Activated B cell treated with CpG ODN at 0.5 μM for 24 hours (primary cell): ENCODE results near the gene ALCAM. TPM values are rescaled to one million over a fixed set of nuclear protein-coding genes. Genes with fewer than 3 reads are reported as not detected.
A peak's percentile ranks its signal among the peaks of the same experiment; 100 is the strongest.

Source experiments
- ATAC-seq: fragments of 200-7000 bp; cut with Tn5 transposase; one replicate; pipeline ENCODE4 v1.10.0; 2021; ENCODE audit warnings: low read depth, mild to moderate bottlenecking, moderate library complexity
- CTCF ChIA-PET: fragments of 350-600 bp; sonication (Branson Sonifier 250); formaldehyde crosslinking; loops from one replicate; lab custom pipeline; 2021; ENCODE audit warnings: antibody characterized with exemption; lab: Charles Lee
- POLR2A ChIA-PET: fragments of 350-600 bp; sonication (Branson Sonifier 250); formaldehyde crosslinking; loops from one replicate; lab custom pipeline; 2021; ENCODE audit warnings: antibody characterized with exemption; lab: Charles Lee
- DNase-seq: peaks from one replicate; pipeline ENCODE4 v3.0.0; 2022
- H3K27ac Mint-ChIP-seq: one replicate; pipeline ENCODE4 v1.8.0; 2020; ENCODE audit warnings: mixed read lengths
- H3K27me3 Mint-ChIP-seq: one replicate; pipeline ENCODE4 v1.8.0; 2021; ENCODE audit warnings: mixed read lengths
- H3K36me3 Mint-ChIP-seq: one replicate; pipeline ENCODE4 v1.8.0; 2021; ENCODE audit warnings: low read depth, mixed read lengths
- H3K4me1 Mint-ChIP-seq: one replicate; pipeline ENCODE4 v1.8.0; 2021; ENCODE audit warnings: mixed read lengths
- H3K4me3 Mint-ChIP-seq: one replicate; pipeline ENCODE4 v1.8.0; 2020; ENCODE audit warnings: mild to moderate bottlenecking, mixed read lengths
- H3K9me3 Mint-ChIP-seq: one replicate; pipeline ENCODE4 v1.8.0; 2020; ENCODE audit warnings: mixed read lengths
- intact Hi-C: fragments of 100-400 bp; cut with micrococcal nuclease; formaldehyde crosslinking; loops from one replicate; pipeline ENCODE4 v1.15.1; 2024
- total RNA-seq: library from RNA; stranded (reverse); gene quantifications from 2 replicates; pipeline ENCODE4 v1.2.3, GENCODE V29; 2022
- TF ChIP-seq, protein P1 (sequence below): fragments of 200-600 bp; IDR thresholded peaks from one replicate; pipeline ENCODE4 v1.8.0; 2022; ENCODE audit warnings: antibody characterized with exemption, mild to moderate bottlenecking

The ALCAM gene
- total RNA-seq, 1 donor from 2014 or later: 28.5 TPM

GRCh38 chr3:105364128-105364527, 2.6 kb upstream of the ALCAM start:
- Mint-ChIP-seq H3K9me3 (no peaks in the 10 kb centered on the region), H3K27ac (no peak overlapping the region), H3K4me3 (no peak overlapping the region), H3K4me1 (peaks cover 30% of the 10 kb centered on the region), H3K36me3 (peaks cover 20% of the 10 kb centered on the region), H3K27me3 (no peaks in the 10 kb centered on the region)
- TF ChIP-seq, protein P1, sequence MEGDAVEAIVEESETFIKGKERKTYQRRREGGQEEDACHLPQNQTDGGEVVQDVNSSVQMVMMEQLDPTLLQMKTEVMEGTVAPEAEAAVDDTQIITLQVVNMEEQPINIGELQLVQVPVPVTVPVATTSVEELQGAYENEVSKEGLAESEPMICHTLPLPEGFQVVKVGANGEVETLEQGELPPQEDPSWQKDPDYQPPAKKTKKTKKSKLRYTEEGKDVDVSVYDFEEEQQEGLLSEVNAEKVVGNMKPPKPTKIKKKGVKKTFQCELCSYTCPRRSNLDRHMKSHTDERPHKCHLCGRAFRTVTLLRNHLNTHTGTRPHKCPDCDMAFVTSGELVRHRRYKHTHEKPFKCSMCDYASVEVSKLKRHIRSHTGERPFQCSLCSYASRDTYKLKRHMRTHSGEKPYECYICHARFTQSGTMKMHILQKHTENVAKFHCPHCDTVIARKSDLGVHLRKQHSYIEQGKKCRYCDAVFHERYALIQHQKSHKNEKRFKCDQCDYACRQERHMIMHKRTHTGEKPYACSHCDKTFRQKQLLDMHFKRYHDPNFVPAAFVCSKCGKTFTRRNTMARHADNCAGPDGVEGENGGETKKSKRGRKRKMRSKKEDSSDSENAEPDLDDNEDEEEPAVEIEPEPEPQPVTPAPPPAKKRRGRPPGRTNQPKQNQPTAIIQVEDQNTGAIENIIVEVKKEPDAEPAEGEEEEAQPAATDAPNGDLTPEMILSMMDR: no peak
- intact Hi-C loops: loop anchor here (10.0 kb wide), 1 partner anchor 811 kb away; no protein-coding TSS in a partner anchor
- POLR2A ChIA-PET: interaction anchor here (0.6 kb wide), 1 partner anchor 50 kb away, joined by 3 read pairs; no protein-coding TSS in a partner anchor
- CTCF ChIA-PET: no interaction called here
- DNase-seq (no peak), ATAC-seq (no peak)

DNA sequence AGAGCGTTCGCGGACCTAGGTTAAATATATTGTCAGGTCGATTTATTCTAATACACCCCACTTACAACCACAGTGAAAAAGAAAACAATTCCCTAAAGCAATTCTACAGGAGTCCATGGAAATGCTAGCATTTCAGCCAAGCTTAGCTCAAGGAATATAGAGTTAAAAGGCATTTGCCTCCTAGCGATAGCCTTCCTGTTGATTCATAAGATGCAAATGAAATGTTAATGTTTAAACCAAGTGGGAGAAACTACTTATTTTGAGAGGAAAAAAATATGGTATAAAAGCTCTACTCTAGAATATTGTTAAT, 1.7 kb upstream of the ALCAM start:
- no peaks in the 10 kb centered on the region for H3K27me3 Mint-ChIP-seq
- ChIA-PET CTCF (no interaction called here), POLR2A (interaction anchor here (0.6 kb wide), 1 partner anchor 550 kb away, joined by 3 read pairs; no protein-coding TSS in a partner anchor)
- H3K36me3 Mint-ChIP-seq: peaks cover 25% of the 10 kb centered on the region
- peaks cover 33% of the 10 kb centered on the region for H3K4me1 Mint-ChIP-seq
- DNase-seq: no peak
- H3K4me3 Mint-ChIP-seq: peak overlapping the region; percentile 97
- intact Hi-C loops: loop anchor here (5.0 to 10.0 kb wide), 3 partner anchors 153 to 810 kb away; no protein-coding TSS in a partner anchor
- H3K9me3 Mint-ChIP-seq: no peaks in the 10 kb centered on the region
- no peak for ATAC-seq
- TF ChIP-seq, protein P1: no peak
- H3K27ac Mint-ChIP-seq: no peak overlapping the region

DNA sequence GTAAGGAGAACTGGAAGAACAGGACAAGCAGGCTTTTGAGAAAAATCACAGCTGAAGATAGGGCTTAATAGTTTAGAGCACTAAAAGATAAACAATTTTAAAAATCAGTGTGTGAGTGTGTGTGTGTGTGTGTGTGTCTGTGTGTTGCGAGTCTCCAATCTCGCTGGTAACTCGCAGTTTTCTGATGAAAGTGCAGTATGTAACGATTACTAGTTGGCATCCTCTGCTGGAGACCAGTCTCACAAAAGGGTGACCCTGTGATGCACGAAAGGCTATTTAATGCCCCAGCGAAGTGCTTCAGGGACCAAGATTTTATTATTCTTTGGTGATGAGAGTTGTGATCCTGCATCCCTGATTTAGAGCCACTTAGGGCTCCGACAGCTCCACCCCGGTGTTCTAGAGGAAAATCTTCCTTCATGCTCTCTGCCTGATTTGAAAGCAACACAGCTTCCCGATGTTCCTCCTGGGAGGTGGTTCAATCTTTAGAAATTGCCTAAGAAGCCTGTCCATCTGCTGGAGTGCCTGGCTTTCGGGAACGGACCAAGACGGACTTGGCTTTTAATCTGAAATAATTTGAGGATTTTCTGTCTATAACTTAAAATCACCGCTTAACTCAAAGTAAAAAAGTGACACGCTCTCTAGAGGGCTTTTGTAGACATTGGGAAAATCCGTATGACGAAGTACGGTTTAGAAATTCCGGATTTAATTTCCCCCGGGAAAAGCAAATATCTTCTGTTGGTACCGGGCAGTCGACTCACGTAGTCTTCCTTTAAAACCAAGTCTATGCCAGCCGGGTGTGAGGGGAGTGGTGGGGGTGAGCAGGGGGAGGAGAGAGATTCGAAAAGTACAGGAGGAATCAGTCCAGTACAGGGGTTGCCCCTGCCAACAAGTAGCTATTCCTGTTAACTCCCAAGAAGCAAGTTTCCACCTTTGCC, 1.1 kb upstream of the ALCAM start:
- ChIA-PET POLR2A (interaction anchor here (0.6 kb wide), 1 partner anchor 550 kb away, joined by 3 read pairs; no protein-coding TSS in a partner anchor), CTCF (interaction anchor here (1.6 kb wide), 1 partner anchor 769 kb away, joined by 5 read pairs; no protein-coding TSS in a partner anchor)
- TF ChIP-seq, protein P1: no peak
- Mint-ChIP-seq H3K27me3 (no peaks in the 10 kb centered on the region), H3K4me3 (peak overlapping the region; percentile 97), H3K9me3 (no peaks in the 10 kb centered on the region), H3K4me1 (peaks cover 33% of the 10 kb centered on the region), H3K27ac (peak overlapping the region; percentile 93), H3K36me3 (peaks cover 25% of the 10 kb centered on the region)
- DNase-seq: no peak
- ATAC-seq: no peak
- intact Hi-C loops: loop anchor here (1.0 to 10.0 kb wide), 7 partner anchors 17 to 809 kb away; no protein-coding TSS in a partner anchor

DNA sequence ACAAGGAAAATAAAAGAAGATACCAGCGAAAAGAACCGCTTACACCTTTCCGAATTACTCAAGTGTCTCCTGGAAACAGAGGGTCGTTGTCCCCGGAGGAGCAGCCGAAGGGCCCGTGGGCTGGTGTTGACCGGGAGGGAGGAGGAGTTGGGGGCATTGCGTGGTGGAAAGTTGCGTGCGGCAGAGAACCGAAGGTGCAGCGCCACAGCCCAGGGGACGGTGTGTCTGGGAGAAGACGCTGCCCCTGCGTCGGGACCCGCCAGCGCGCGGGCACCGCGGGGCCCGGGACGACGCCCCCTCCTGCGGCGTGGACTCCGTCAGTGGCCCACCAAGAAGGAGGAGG, 325 bp downstream of the ALCAM start:
- CTCF ChIA-PET: interaction anchor here (1.0 to 1.6 kb wide), 2 partner anchors 770 to 845 kb away, joined by 3 to 5 read pairs; no protein-coding TSS in a partner anchor
- peaks cover 33% of the 10 kb centered on the region for H3K4me1 Mint-ChIP-seq
- DNase-seq: no peak
- H3K4me3 Mint-ChIP-seq: peak overlapping the region; percentile 97
- ATAC-seq: peak; percentile 5
- TF ChIP-seq, protein P1: no peak
- no peaks in the 10 kb centered on the region for H3K9me3 Mint-ChIP-seq
- POLR2A ChIA-PET: interaction anchor here (0.6 to 3.3 kb wide), 5 partner anchors 19 to 844 kb away, joined by 3 to 14 read pairs (median 7); no protein-coding TSS in a partner anchor
- H3K27ac Mint-ChIP-seq: peak overlapping the region; percentile 93
- intact Hi-C loops: loop anchor here (2.0 to 10.0 kb wide), 5 partner anchors 44 to 808 kb away; no protein-coding TSS in a partner anchor
- no peaks in the 10 kb centered on the region for H3K27me3 Mint-ChIP-seq
- peaks cover 25% of the 10 kb centered on the region for H3K36me3 Mint-ChIP-seq
